Smooth muscle cell (in vitro differentiated cells): ENCODE data around the gene CMTR2. TPM values are rescaled to one million over a fixed set of nuclear protein-coding genes. Genes with fewer than 3 reads are reported as not detected.

Source experiments
- DNase-seq: peaks from one replicate; lab custom pipeline; 2025; ENCODE audit not compliant: unreplicated experiment; lab: John Stamatoyannopoulos, UW
- H2AFZ ChIP-seq: fragments of 200-600 bp; sonication (generic); 2 replicates; pipeline ENCODE4 v1.6.0; 2016; ENCODE audit warnings: antibody characterized with exemption, low read depth, mild to moderate bottlenecking
- H3F3A ChIP-seq: fragments of 200-600 bp; sonication (generic); 2 replicates; pipeline ENCODE4 v1.6.0; 2017; ENCODE audit warnings: antibody characterized with exemption, low read depth
- H3K27ac ChIP-seq: fragments of 200-600 bp; sonication (generic); 2 replicates; pipeline ENCODE4 v1.5.1; 2016; ENCODE audit warnings: low read depth, mild to moderate bottlenecking
- H3K27me3 ChIP-seq: fragments of 200-600 bp; sonication (generic); 2 replicates; pipeline ENCODE4 v1.6.1; 2016; ENCODE audit warnings: low read depth, mild to moderate bottlenecking
- H3K36me3 ChIP-seq: fragments of 200-600 bp; sonication (generic); 2 replicates; pipeline ENCODE4 v1.5.1; 2016; ENCODE audit warnings: low read depth
- H3K4me1 ChIP-seq: fragments of 200-600 bp; sonication (generic); 2 replicates; pipeline ENCODE4 v1.5.1; 2016; ENCODE audit warnings: low read depth
- H3K4me2 ChIP-seq: fragments of 200-600 bp; sonication (generic); 2 replicates; pipeline ENCODE4 v1.6.0; 2016; ENCODE audit warnings: mild to moderate bottlenecking
- H3K4me3 ChIP-seq: fragments of 200-600 bp; sonication (generic); 2 replicates; pipeline ENCODE4 v1.5.1; 2016; ENCODE audit warnings: mild to moderate bottlenecking
- H3K79me2 ChIP-seq: fragments of 200-600 bp; sonication (generic); 2 replicates; pipeline ENCODE4 v1.6.0; 2016; ENCODE audit warnings: low read depth, mild to moderate bottlenecking
- H3K9ac ChIP-seq: fragments of 200-600 bp; sonication (generic); 2 replicates; pipeline ENCODE4 v1.6.0; 2016; ENCODE audit warnings: low read depth
- H3K9me3 ChIP-seq: fragments of 200-600 bp; sonication (generic); replicated peaks from 2 replicates; pipeline ENCODE4 v1.5.1; 2016; ENCODE audit warnings: low read depth
- H4K20me1 ChIP-seq: fragments of 200-600 bp; sonication (generic); 2 replicates; pipeline ENCODE4 v1.6.0; 2016; ENCODE audit warnings: low read depth
- WGBS: methylation state at CpG from one replicate; pipeline ENCODE4 v1.1.7; 2016; ENCODE audit warnings: low lambda C conversion rate; 5-methylcytosine and 5-hydroxymethylcytosine counted together
- polyA plus RNA-seq: library from polyadenylated mRNA; unstranded; fragments of >200 nt; fragmentation: Nextera tagmentation; extraction: Ambion mirVana; gene quantifications from 2 replicates; pipeline ENCODE4 v1.2.1, GENCODE V29; 2016
- total RNA-seq: library from RNA; depleted of rRNA; stranded (reverse); fragments of >200 nt; gene quantifications from 2 replicates; pipeline ENCODE4 v1.2.3, GENCODE V29; 2014
- TF ChIP-seq, protein P1 (sequence below): fragments of 200-600 bp; sonication (generic); IDR thresholded peaks from 2 replicates; pipeline ENCODE4 v1.5.1; 2017; ENCODE audit warnings: borderline replicate concordance, mild to moderate bottlenecking, antibody characterized with exemption; ENCODE audit not compliant: insufficient read depth, poor library complexity, severe bottlenecking

Gene CMTR2, protein sequence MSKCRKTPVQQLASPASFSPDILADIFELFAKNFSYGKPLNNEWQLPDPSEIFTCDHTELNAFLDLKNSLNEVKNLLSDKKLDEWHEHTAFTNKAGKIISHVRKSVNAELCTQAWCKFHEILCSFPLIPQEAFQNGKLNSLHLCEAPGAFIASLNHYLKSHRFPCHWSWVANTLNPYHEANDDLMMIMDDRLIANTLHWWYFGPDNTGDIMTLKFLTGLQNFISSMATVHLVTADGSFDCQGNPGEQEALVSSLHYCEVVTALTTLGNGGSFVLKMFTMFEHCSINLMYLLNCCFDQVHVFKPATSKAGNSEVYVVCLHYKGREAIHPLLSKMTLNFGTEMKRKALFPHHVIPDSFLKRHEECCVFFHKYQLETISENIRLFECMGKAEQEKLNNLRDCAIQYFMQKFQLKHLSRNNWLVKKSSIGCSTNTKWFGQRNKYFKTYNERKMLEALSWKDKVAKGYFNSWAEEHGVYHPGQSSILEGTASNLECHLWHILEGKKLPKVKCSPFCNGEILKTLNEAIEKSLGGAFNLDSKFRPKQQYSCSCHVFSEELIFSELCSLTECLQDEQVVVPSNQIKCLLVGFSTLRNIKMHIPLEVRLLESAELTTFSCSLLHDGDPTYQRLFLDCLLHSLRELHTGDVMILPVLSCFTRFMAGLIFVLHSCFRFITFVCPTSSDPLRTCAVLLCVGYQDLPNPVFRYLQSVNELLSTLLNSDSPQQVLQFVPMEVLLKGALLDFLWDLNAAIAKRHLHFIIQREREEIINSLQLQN
- 26.0 and 39.5 TPM in 2 replicates for total RNA-seq
- polyA plus RNA-seq, result 7.0 and 10.2 TPM in 2 replicates

DNA sequence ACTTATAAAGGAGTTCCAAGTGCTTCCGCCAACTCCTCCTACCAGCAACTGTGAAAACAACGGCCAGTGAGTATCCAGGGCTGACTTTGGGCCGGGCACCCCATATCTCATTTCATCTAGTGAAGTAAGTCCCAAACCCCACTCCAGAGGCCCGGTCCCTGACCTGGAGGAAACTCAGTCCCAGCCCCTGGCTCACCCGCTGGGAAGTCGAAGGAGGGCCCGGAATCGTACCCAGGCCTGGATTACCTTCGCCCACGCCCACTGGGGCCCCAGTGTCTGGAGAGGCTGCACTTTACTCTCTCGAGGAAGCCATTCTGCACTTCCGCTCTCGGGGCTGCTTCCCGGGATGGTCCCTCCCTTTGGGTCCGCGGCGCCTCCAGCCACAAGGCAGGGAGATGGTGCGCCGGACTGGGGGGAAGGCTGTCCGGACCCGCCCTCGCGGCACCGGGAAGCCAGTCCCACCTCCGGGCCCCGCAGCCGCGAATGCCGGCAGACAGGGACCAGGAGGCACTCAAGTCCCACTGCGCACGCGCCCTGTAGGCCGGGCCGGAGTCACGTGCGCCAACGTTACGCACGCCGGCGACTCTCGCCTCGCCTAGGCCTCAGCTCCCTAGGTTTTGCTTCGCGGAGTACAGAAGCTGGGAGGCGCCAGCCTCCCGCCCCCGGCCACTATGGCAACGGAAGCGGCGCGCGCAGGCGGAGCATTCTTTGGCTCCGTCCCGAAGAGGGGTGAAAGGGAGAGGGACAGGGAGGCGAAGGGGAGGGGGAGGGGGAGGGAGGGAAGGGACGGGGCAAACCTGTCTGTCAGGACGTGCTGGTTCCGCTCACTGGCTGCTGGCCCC lies at the start of gene CMTR2:
Gene CMTR2, minus strand, starts transcription at position 513 of the 842 bp plus-strand sequence. CDS start 3,482 bp downstream, outside the sequence.
- 1% methylated on average over 55 of the region's 60 CpGs for WGBS
- Histone ChIP-seq H3F3A (peaks cover 3% of the 10 kb centered on the region), H3K4me2 (peak within 1 kb of the TSS; percentile 94), H3K4me1 (peaks cover 17% of the 10 kb centered on the region), H3K9me3 (no peaks in the 10 kb centered on the region), H2AFZ (peak within 1 kb of the TSS; percentile 79), H3K36me3 (peaks cover 3% of the 10 kb centered on the region), H3K27ac (peak within 1 kb of the TSS; percentile 97), H4K20me1 (peaks cover 5% of the 10 kb centered on the region), H3K4me3 (peak within 1 kb of the TSS; percentile 73), H3K79me2 (peaks cover 22% of the 10 kb centered on the region), H3K9ac (peak within 1 kb of the TSS; percentile 93), H3K27me3 (no peaks in the 10 kb centered on the region)
- TF ChIP-seq, protein P1, sequence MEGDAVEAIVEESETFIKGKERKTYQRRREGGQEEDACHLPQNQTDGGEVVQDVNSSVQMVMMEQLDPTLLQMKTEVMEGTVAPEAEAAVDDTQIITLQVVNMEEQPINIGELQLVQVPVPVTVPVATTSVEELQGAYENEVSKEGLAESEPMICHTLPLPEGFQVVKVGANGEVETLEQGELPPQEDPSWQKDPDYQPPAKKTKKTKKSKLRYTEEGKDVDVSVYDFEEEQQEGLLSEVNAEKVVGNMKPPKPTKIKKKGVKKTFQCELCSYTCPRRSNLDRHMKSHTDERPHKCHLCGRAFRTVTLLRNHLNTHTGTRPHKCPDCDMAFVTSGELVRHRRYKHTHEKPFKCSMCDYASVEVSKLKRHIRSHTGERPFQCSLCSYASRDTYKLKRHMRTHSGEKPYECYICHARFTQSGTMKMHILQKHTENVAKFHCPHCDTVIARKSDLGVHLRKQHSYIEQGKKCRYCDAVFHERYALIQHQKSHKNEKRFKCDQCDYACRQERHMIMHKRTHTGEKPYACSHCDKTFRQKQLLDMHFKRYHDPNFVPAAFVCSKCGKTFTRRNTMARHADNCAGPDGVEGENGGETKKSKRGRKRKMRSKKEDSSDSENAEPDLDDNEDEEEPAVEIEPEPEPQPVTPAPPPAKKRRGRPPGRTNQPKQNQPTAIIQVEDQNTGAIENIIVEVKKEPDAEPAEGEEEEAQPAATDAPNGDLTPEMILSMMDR, result no peak
- DNase-seq, result peak; percentile 90

DNA sequence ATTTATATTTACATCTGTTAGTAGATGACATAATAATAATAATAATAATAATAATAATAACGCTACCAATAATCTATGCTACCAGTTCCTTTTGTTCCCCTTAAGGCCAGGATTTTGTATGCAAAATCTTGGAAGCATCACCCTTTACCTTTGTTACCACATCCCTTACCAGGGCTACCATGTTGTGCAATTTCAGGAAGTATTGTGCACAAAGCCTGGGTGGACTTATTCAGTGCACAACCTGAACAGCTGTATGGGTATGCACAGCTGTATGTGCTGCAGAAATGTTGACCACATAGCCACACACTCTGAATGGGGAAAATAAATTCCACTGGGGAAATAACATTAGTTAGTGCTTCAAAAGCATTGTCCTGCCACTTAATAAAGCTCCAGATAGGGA lies 49.4 kb upstream of the CMTR2 start:
- TF ChIP-seq, protein P1, result no peak
- Histone ChIP-seq H3F3A (no peaks in the 10 kb centered on the region), H3K4me2 (no peak overlapping the region), H4K20me1 (no peaks in the 10 kb centered on the region), H3K27me3 (no peaks in the 10 kb centered on the region), H3K36me3 (no peaks in the 10 kb centered on the region), H3K27ac (no peak overlapping the region), H2AFZ (no peak overlapping the region), H3K4me1 (no peaks in the 10 kb centered on the region), H3K9ac (no peak overlapping the region), H3K4me3 (no peak overlapping the region), H3K79me2 (no peaks in the 10 kb centered on the region), H3K9me3 (no peaks in the 10 kb centered on the region)
- DNase-seq, result no peak
- WGBS, result 87% methylated on average over 1 of the region's 1 CpG

DNA sequence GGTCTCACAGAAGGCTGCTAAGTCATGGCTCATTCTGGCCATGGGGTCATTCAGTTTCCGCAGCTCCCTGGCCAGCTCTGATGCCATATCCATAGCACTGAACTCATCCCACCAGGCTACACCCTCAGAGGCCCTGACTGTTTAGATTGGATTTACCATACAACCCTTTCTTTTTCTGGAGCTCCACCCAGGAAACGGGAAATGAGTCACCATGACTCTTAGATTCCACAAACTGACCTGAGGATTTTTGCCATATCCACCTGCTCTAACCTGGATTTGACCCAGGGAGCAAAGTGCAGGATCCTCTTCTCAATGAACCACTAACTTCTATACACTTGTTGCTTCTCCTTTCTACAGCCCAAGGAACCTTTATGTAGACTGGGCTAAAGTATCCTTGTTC lies 49.0 kb upstream of the CMTR2 start:
- Histone ChIP-seq H2AFZ (no peak overlapping the region), H3K27ac (no peak overlapping the region), H3K36me3 (no peaks in the 10 kb centered on the region), H3K4me2 (no peak overlapping the region), H3K4me3 (no peak overlapping the region), H3F3A (no peaks in the 10 kb centered on the region), H3K27me3 (no peaks in the 10 kb centered on the region), H3K9me3 (no peaks in the 10 kb centered on the region), H3K9ac (no peak overlapping the region), H3K79me2 (no peaks in the 10 kb centered on the region), H4K20me1 (no peaks in the 10 kb centered on the region), H3K4me1 (no peaks in the 10 kb centered on the region)
- WGBS, result 71% methylated on average over 2 of the region's 2 CpGs
- TF ChIP-seq, protein P1, result no peak
- DNase-seq, result no peak
